ENCODE results near the gene TPCN1. TPM values are rescaled to one million over a fixed set of nuclear protein-coding genes. Genes with fewer than 3 reads are reported as not detected.

Gene TPCN1
- total RNA-seq, 1 experiment from 2014 or later: 43.0 TPM

- Mint-ChIP-seq H3K27ac (ENCODE audit: low read depth, unreplicated experiment) (no peak overlapping the region), H3K9me3 (ENCODE audit: unreplicated experiment) (no peaks in the 10 kb centered on the region), H3K27me3 (ENCODE audit: insufficient read depth, unreplicated experiment) (no peaks in the 10 kb centered on the region), H3K36me3 (ENCODE audit: insufficient read depth, unreplicated experiment) (no peaks in the 10 kb centered on the region), H3K4me3 (ENCODE audit: unreplicated experiment) (no peak overlapping the region), H3K4me1 (ENCODE audit: insufficient read depth, unreplicated experiment) (peaks cover 25% of the 10 kb centered on the region)
- POLR2A ChIA-PET: interaction anchor here (0.8 to 1.1 kb wide), 3 partner anchors 14 to 119 kb away, joined by 3 read pairs; no protein-coding TSS in a partner anchor
- CTCF ChIA-PET: no interaction called here
- intact Hi-C loops (cut with micrococcal nuclease): no loop called here
- BruUV-seq (replicated peaks): no TSS peak
- no peak for TF ChIP-seq CTCF (IDR thresholded peaks at IDR 0.05; ENCODE audit: unreplicated experiment)
- DNase-seq (ENCODE audit: unreplicated experiment): no peak
Measured at GRCh38 chr12:113216027-113216426, 5.2 kb upstream of the TPCN1 start.

- Mint-ChIP-seq H3K36me3 (ENCODE audit: insufficient read depth, unreplicated experiment) (no peaks in the 10 kb centered on the region), H3K4me3 (ENCODE audit: unreplicated experiment) (peak overlapping the region; percentile 95), H3K27me3 (ENCODE audit: insufficient read depth, unreplicated experiment) (no peaks in the 10 kb centered on the region), H3K4me1 (ENCODE audit: insufficient read depth, unreplicated experiment) (peaks cover 24% of the 10 kb centered on the region), H3K9me3 (ENCODE audit: unreplicated experiment) (no peaks in the 10 kb centered on the region), H3K27ac (ENCODE audit: low read depth, unreplicated experiment) (peak overlapping the region; percentile 92)
- ChIA-PET POLR2A (interaction anchor here (0.7 to 13.3 kb wide), 10 partner anchors 11 to 136 kb away, joined by 3 to 237 read pairs (median 9); partner anchors contain the start of genes DDX54 and RITA1), CTCF (interaction anchor here (0.7 to 1.4 kb wide), 2 partner anchors 23 to 24 kb away, joined by 3 to 5 read pairs; no protein-coding TSS in a partner anchor)
- TSS peak; percentile 72 for BruUV-seq (replicated peaks)
- intact Hi-C loops (cut with micrococcal nuclease): loop anchor here (1.0 to 10.0 kb wide), 2 partner anchors 21 to 114 kb away; partner anchors contain the start of gene SLC8B1
- TF ChIP-seq CTCF (IDR thresholded peaks at IDR 0.05; ENCODE audit: unreplicated experiment): no peak
- no peak for DNase-seq (ENCODE audit: unreplicated experiment)
Measured at GRCh38 chr12:113220593-113221180, 577 bp upstream of the TPCN1 start.

- TSS peak; percentile 54 for BruUV-seq (replicated peaks)
- Mint-ChIP-seq H3K4me3 (ENCODE audit: unreplicated experiment) (peak overlapping the region; percentile 95), H3K4me1 (ENCODE audit: insufficient read depth, unreplicated experiment) (peaks cover 15% of the 10 kb centered on the region), H3K9me3 (ENCODE audit: unreplicated experiment) (no peaks in the 10 kb centered on the region), H3K27ac (ENCODE audit: low read depth, unreplicated experiment) (peak overlapping the region; percentile 92), H3K27me3 (ENCODE audit: insufficient read depth, unreplicated experiment) (no peaks in the 10 kb centered on the region), H3K36me3 (ENCODE audit: insufficient read depth, unreplicated experiment) (no peaks in the 10 kb centered on the region)
- CTCF ChIA-PET: interaction anchor here (0.6 to 1.5 kb wide), 4 partner anchors 15 to 56 kb away, joined by 3 to 5 read pairs (median 4); no protein-coding TSS in a partner anchor
- POLR2A ChIA-PET: interaction anchor here (0.6 to 13.3 kb wide), 18 partner anchors 9 to 316 kb away, joined by 3 to 237 read pairs (median 4); partner anchors contain the start of genes DDX54, OAS1, RITA1 and SLC8B1
- TF ChIP-seq CTCF (IDR thresholded peaks at IDR 0.05; ENCODE audit: unreplicated experiment): no peak
- DNase-seq (ENCODE audit: unreplicated experiment): peak; percentile 53
- intact Hi-C loops (cut with micrococcal nuclease): loop anchor here (1.0 to 10.0 kb wide), 3 partner anchors 19 to 113 kb away; partner anchors contain the start of gene SLC8B1
Measured at GRCh38 chr12:113221997-113222729, 899 bp downstream of the TPCN1 start.
